Measurements from ENCODE around the gene CXCR4. TPM values are rescaled to one million over a fixed set of nuclear protein-coding genes. Genes with fewer than 3 reads are reported as not detected.

The CXCR4 gene
- total and polyA plus RNA-seq, 10 of the 15 experiments (the other 5 are each of a cell fraction or from before 2014, with no cell fraction given): 31.1 to 749 (median 52.7) TPM

DNA sequence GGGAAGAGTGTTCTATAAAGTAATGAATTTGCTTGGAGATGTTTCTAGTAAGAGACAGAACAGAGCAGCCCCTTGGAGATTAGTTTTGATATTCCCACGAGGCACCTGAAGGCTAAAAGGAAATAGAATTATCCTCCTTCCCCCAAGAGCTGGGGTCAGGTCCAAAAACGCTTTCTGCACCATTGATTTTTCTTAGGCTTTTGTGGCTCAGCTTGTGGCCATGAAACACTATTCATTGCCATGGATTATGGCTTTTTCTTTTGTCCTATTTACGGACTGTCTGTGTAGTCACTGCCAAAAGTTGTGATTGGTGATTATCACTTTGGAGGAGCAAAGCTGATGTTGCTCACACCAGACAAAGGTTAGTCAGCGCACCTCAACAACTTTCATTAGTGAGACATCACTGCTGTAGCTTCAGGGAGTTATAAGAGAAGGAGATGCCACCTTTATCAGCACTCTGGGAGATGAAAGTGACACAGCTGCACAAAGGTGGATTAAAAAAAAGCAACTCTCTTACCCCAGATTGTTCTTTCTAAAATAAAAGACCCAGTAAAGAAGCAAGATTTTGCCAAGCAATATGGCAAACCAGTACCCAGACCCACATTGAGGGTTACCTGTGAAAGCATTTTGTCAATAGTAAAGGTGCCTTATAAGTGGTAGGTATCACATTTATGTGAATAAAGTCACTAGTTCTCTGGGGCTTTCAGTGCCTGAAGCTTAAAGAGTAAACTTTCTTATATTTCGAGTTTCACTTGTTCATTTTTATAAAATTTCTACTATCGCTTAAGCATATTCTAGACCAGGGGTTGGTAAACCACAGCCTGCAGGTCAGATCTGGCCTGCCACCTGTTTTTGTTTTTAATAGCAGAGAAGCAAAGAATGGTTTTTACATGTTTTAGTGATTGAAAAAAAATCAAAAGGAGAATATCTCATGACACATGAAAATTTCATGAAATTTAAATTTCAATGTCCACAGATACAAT, 10.6 kb downstream of the CXCR4 start (continued):
- no peak for TF ChIP-seq TCF7 (IDR thresholded peaks at IDR 0.05; ENCODE audit: borderline replicate concordance)
- TF ChIP-seq CEBPB (IDR thresholded peaks at IDR 0.05; ENCODE audit: borderline replicate concordance in 1 of 2, low read depth in 2 of 2, low read length in 2 of 2): no peak
- TF ChIP-seq IRF5 (IDR thresholded peaks at IDR 0.05; ENCODE audit: borderline replicate concordance): no peak
- no peak for TF ChIP-seq BCL11A (IDR thresholded peaks at IDR 0.05; ENCODE audit: low read depth, low read length)
- TF ChIP-seq, protein P1, sequence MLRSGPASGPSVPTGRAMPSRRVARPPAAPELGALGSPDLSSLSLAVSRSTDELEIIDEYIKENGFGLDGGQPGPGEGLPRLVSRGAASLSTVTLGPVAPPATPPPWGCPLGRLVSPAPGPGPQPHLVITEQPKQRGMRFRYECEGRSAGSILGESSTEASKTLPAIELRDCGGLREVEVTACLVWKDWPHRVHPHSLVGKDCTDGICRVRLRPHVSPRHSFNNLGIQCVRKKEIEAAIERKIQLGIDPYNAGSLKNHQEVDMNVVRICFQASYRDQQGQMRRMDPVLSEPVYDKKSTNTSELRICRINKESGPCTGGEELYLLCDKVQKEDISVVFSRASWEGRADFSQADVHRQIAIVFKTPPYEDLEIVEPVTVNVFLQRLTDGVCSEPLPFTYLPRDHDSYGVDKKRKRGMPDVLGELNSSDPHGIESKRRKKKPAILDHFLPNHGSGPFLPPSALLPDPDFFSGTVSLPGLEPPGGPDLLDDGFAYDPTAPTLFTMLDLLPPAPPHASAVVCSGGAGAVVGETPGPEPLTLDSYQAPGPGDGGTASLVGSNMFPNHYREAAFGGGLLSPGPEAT (IDR thresholded peaks at IDR 0.05; ENCODE audit: low read depth): no peak
- no peak for TF ChIP-seq IRF4 (IDR thresholded peaks at IDR 0.05; ENCODE audit: low read depth, low read length)
- TF ChIP-seq TAF1 (IDR thresholded peaks at IDR 0.05; ENCODE audit: borderline replicate concordance, low read depth, low read length): no peak
- no peak for TF ChIP-seq CHD1 (IDR thresholded peaks at IDR 0.05; ENCODE audit: low read depth, low read length)
- no peak for TF ChIP-seq RAD21 (IDR thresholded peaks at IDR 0.05; ENCODE audit: insufficient read depth, low read depth, low read length)
- peak; percentile 76 for TF ChIP-seq ZNF24 (IDR thresholded peaks at IDR 0.05)
- no peak for TF ChIP-seq ZNF384 (IDR thresholded peaks at IDR 0.05; ENCODE audit: borderline replicate concordance, low read depth, low read length)
- no peak for TF ChIP-seq SIN3A (IDR thresholded peaks at IDR 0.05; ENCODE audit: low read depth, low read length)
- no peak for TF ChIP-seq ESRRA (IDR thresholded peaks at IDR 0.05; ENCODE audit: low read length)
- no peak for TF ChIP-seq SIX5 (IDR thresholded peaks at IDR 0.05; ENCODE audit: low read depth, low read length, severe bottlenecking)
- TF ChIP-seq HCFC1 (IDR thresholded peaks at IDR 0.05; ENCODE audit: low read length): no peak
- no peak for TF ChIP-seq REST (IDR thresholded peaks at IDR 0.05; ENCODE audit: low read depth, low read length)
- TF ChIP-seq IKZF2 (IDR thresholded peaks at IDR 0.05): no peak
- TF ChIP-seq JUNB (IDR thresholded peaks at IDR 0.05): no peak
- no peak for TF ChIP-seq NKRF (conservative IDR thresholded peaks at IDR 0.05)
- no peak for TF ChIP-seq GATAD2B (conservative IDR thresholded peaks at IDR 0.05; ENCODE audit: low read depth)
- TF ChIP-seq NBN (IDR thresholded peaks at IDR 0.05): no peak
- TF ChIP-seq ATF7 (IDR thresholded peaks at IDR 0.05; ENCODE audit: low read depth): no peak
- TF ChIP-seq ASH2L (IDR thresholded peaks at IDR 0.05; ENCODE audit: borderline replicate concordance, low read depth): no peak

All from GM12878 (cell line).